ENCODE measurements around the gene NEK1. TPM values are rescaled to one million over a fixed set of nuclear protein-coding genes. Genes with fewer than 3 reads are reported as not detected.
A peak's percentile ranks its signal among the peaks of the same experiment; 100 is the strongest.

Gene NEK1
- total and polyA plus RNA-seq, 8 donors: 13.2 to 30.9 (median 26.9) TPM

DNA sequence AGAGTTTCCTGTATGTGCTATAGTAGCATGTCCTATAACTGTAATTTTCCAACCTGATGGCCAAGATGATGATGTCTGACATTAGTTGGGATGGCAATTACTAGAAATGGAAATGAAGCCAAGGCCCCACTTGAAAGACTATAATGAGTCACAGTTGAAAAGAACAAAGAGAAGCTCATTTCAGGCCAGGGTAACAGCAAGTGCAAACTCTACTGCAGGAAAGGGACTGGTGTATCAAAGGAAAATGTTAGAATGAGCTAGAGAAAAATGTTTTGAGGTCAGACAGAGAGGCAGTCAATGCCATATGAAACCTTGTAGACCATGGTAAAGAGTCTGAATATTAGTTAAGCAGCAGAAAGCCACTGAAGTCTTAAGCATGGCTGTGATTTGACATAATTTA lies 195.4 kb downstream of the NEK1 start:
- intact Hi-C loops (cut with DNase I): no loop called here
- H3K4me3 ChIP-seq: no peak overlapping the region
- no peaks in the 10 kb centered on the region for H3K36me3 ChIP-seq
- TF ChIP-seq, protein P1, sequence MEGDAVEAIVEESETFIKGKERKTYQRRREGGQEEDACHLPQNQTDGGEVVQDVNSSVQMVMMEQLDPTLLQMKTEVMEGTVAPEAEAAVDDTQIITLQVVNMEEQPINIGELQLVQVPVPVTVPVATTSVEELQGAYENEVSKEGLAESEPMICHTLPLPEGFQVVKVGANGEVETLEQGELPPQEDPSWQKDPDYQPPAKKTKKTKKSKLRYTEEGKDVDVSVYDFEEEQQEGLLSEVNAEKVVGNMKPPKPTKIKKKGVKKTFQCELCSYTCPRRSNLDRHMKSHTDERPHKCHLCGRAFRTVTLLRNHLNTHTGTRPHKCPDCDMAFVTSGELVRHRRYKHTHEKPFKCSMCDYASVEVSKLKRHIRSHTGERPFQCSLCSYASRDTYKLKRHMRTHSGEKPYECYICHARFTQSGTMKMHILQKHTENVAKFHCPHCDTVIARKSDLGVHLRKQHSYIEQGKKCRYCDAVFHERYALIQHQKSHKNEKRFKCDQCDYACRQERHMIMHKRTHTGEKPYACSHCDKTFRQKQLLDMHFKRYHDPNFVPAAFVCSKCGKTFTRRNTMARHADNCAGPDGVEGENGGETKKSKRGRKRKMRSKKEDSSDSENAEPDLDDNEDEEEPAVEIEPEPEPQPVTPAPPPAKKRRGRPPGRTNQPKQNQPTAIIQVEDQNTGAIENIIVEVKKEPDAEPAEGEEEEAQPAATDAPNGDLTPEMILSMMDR (IDR thresholded peaks at IDR 0.05): no peak
- ATAC-seq (no peak), DNase-seq (no peak)
- no peaks in the 10 kb centered on the region for H3K9me3 ChIP-seq
- no peaks in the 10 kb centered on the region for H3K4me1 ChIP-seq
- H3K27ac ChIP-seq: no peak overlapping the region
- H3K27me3 ChIP-seq: no peaks in the 10 kb centered on the region

DNA sequence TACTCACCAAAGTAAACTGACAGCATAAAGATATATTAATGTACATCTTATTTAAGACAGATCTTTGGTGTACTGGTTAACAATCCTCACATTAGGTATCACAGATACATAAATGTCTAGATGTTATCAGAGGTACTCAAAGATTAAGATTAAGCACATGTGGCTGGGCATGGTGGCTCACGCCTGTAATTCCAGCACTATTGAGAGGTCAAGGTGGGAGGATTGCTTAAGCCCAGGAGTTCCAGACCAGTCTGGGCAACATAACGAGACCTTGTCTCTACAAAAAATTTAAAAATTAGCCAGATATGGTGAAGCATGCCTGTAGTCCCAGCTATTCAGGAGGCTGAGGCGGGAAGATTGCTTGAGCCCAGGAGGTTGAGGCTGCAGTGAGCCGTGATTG lies 195.9 kb downstream of the NEK1 start:
- H3K27me3 ChIP-seq: no peaks in the 10 kb centered on the region
- H3K36me3 ChIP-seq: no peaks in the 10 kb centered on the region
- H3K4me1 ChIP-seq: no peaks in the 10 kb centered on the region
- H3K4me3 ChIP-seq: no peak overlapping the region
- DNase-seq: no peak
- ATAC-seq: no peak
- no peaks in the 10 kb centered on the region for H3K9me3 ChIP-seq
- no peak overlapping the region for H3K27ac ChIP-seq
- intact Hi-C loops (cut with DNase I): no loop called here
- TF ChIP-seq, protein P1 (IDR thresholded peaks at IDR 0.05): no peak

DNA sequence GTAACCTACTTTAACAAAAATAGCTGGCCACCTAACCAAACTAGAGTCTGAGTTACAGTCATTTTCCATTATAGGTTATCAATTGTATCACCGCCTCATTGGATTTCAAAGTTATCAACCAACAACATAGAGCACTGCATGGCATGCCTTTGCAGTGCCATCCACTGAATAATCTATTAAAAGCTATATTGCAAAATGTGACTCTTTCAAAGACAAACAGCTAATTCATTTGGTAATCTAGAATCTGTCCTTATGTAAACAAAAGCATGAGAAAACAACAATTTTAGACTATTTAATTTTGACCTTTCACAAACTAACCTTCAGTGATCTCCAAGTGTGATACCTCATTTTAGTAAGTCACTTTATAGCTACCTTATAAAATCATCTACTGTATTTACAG lies 197.5 kb downstream of the NEK1 start:
- H3K9me3 ChIP-seq: no peaks in the 10 kb centered on the region
- intact Hi-C loops (cut with DNase I): no loop called here
- H3K36me3 ChIP-seq: no peaks in the 10 kb centered on the region
- DNase-seq (no peak), ATAC-seq (no peak)
- H3K27me3 ChIP-seq: no peaks in the 10 kb centered on the region
- H3K4me3 ChIP-seq: no peak overlapping the region
- TF ChIP-seq, protein P1 (IDR thresholded peaks at IDR 0.05): no peak
- no peak overlapping the region for H3K27ac ChIP-seq
- peaks cover 0 to 5% of the 10 kb centered on the region in 2 donors for H3K4me1 ChIP-seq

DNA sequence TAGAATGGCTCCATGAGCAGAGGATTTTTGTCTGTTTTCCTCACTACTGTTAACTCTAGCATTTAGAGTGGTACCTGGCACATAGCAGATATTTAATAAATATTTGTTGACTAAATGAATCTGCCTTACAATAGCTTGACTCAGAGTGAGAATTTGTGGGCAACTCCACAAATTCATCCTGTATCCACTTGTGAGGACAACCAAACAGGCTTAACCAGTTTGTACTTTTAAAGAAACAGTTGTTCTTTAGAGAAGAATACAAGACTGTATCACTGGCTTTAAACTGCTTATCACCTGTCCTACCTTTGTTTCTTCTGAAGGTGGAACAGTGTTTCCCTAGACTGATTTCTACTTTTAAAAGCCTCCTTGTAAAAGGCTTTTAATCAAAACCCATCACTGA lies 200.3 kb downstream of the NEK1 start:
- DNase-seq (no peak), ATAC-seq (no peak)
- H3K27ac ChIP-seq: no peak overlapping the region
- H3K4me3 ChIP-seq: no peak overlapping the region
- H3K9me3 ChIP-seq: no peaks in the 10 kb centered on the region
- TF ChIP-seq, protein P1 (IDR thresholded peaks at IDR 0.05): no peak
- H3K36me3 ChIP-seq: no peaks in the 10 kb centered on the region
- intact Hi-C loops (cut with DNase I): no loop called here
- H3K27me3 ChIP-seq: no peaks in the 10 kb centered on the region
- peaks cover 0 to 5% of the 10 kb centered on the region in 2 donors for H3K4me1 ChIP-seq

DNA sequence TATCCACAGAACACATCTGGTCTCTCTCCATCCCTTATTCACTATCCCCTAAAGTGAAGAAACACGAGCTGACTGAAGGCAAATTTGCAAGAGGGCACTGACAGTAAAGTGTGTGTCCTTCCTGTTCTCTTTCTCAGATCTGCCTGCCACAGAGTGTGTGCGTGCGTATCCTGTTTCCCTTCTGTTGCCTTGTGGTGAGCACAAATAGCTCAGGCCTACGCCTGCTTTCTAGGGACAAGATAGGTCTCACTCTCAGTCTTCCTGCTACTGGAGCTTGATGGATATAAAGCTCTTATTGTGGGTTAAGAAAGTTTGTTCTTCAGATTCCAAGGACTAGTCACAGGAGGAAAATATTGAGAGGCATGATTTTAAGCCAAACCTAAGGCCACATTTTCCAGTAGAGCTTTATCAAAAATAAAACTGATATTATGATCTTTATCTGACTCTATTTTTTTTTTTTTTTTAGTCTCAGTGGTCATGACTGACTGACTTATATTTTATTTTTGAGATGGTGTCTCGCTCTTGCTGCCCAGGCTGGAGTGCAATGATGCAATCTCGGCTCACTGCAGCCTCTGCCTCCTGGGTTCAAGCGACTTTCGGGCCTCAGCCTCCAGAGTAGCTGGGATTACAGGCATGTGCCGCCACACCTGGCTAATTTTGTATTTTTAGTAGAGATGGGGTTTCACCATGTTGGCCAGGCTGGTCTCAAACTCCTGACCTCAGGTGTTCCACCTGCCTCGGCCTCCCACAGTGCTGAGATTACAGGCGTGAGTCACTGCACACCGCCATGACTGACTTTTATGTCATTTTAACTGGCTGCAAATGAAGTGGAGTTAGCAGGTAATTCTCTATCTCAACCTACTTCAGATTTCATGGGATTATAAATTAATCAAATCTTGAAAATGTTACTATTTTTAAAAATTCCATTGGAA lies 201.3 kb downstream of the NEK1 start:
- Histone ChIP-seq H3K27me3 (no peaks in the 10 kb centered on the region), H3K4me1 (peaks cover 0 to 5% of the 10 kb centered on the region in 2 donors), H3K9me3 (no peaks in the 10 kb centered on the region), H3K36me3 (no peaks in the 10 kb centered on the region), H3K27ac (no peak overlapping the region), H3K4me3 (no peak overlapping the region)
- TF ChIP-seq, protein P1 (IDR thresholded peaks at IDR 0.05): no peak
- ATAC-seq (peak; percentile 57), DNase-seq (peak in 1 of 4 donors; percentile 26)
- intact Hi-C loops (cut with DNase I): no loop called here

Measured in left lung (tissue), 10 donors.